Stimulated activated CD4-positive, alpha-beta T cell treated with anti-CD3 and anti-CD28 coated beads, Interleukin-2, amount 100 ng/mL, for 48 hours (primary cell): Measurements from ENCODE around the gene GALR2.
A peak's percentile ranks its signal among the peaks of the same experiment; 100 is the strongest.

Experiments used
- DNase-seq, 2 donors: peaks; one replicate each; pipeline ENCODE4 v3.0.0-alpha.2; 2020

GALR2 gene

DNA sequence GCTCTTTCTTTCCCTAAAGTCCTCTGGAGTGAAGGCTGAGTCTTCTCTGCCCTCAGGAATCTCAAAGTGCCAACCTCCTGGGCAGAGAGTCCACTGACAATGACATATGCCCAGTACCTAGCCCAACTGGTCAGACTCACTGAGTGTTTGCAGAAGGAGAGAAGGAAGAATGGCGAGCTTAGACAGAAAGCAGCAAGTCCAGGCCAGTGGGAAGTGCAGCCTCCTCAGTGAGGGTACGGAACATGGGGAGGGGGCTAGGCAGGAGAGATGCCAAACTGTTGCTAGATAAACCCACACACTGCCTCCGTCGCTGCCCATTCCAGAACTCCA lies 28.3 kb downstream of the GALR2 start:
- DNase-seq: no peak

DNA sequence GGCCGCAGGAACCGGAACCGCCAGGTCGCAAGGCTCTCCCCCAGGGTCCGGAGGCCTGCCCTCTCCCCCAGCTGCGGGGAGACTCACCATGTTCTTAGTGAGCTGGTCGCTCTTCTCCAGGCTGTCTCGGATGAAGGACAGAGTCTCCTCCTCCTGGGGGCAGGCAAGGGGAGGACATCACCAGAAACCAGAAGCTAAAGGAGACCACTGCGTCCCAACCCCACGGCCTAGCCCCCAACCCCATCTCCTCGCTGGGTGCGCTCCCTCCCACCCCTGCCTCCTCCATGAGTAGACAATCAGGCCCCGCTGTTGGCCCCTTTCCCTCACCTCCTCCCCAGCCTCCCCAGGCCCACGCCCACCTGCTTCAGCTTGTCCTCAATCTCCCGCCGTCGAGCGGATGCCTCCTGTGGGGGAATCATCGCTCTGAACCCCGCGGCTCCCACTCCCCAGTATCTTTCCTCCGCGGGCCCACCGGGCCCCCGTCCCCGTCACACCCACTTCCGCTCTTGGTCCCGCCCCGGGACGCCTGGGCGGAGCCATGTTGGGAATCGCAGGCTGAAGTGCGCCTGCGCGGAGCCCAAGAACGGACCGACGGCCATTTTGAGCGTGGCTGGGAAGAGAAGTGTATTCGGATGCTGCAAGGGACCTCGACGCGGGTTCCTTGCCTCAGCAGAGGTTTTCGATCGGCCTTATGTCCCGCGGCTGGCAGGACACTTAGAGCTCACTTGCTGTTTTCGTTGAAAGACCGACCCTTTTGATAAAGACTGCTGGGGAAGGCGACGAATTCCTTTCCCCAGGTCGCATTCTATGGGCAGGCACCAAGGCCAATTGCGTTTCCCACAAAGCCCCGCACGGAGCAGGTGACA lies 28.9 kb downstream of the GALR2 start, which contains the start of gene EXOC7:
Gene EXOC7 (minus strand): TSS at position 514 of the 866 bp plus-strand sequence. CDS start 95 bp downstream, at position 419.
- peak; percentile 90 to 92 for DNase-seq

DNA sequence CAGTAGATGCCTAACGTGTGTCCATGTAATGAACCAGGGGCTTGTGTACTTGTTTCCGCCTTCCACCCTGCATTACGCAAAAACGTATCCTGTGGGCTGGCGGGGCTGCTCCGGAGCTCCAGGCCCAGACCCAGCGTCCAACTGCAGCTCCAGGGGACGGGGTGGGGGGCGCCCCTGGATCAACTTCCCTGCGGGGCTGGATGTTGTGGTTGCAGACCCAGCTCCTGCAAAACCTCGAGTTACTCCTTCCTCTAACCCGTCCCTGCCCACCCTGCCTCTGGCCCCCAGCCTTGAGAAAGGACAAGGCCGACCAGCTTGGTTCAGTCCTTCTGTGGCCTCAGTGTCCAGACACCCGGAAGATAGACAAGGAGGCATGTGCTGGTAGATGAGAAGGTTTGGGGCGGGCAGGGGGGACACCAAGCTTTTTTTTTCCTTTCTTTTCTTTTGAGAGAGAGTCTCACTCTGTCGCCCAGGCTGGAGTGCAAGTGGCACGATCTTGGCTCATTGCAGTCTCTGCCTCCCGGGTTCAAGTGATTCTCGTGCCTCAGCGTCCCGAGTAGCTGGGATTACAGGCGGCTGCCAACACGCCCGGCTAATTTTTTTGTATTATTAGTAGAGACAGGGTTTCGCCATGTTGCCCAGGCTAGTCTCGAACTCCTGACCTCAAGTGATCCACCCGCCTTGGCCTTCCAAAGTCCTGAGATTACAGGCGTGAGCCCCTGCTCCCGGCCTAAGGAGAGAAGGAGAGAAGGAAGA lies 29.7 kb downstream of the GALR2 start:
- DNase-seq: no peak

DNA sequence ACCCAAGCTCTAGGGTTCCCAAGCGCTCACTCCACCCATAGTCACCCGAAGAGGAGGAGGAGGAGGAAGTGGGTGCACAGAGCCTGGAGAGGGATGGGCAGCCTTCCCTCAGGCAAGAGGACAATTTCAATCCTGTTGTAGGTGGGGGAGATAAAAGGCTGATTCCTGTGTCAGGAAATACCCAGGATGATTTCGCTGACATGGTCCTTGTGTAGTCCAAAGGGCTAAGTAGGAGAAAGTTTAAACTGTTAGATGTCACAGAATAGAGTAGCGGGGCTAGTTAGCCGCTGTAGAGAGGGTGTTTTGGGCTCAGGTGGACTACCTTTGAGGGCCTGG lies 30.3 kb downstream of the GALR2 start:
- no peak for DNase-seq

DNA sequence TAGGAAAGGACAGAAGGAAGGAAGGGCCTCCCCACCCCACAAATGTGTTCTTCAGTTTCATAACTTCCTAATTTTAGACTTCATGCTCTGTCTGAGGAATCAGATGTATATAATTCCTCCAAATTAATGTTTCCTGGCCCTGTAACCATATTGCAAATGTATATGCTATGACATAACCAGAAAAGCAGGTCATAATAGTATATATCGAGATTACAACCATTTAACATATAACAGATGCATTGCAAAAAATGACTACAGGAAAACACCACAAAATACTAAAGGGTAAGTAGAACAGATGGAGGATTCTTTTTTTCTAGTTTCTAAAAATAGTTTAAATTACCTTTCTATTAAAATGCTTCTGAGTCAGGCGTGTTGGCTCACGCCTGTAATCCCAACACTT lies 32.1 kb downstream of the GALR2 start:
- no peak for DNase-seq

DNA sequence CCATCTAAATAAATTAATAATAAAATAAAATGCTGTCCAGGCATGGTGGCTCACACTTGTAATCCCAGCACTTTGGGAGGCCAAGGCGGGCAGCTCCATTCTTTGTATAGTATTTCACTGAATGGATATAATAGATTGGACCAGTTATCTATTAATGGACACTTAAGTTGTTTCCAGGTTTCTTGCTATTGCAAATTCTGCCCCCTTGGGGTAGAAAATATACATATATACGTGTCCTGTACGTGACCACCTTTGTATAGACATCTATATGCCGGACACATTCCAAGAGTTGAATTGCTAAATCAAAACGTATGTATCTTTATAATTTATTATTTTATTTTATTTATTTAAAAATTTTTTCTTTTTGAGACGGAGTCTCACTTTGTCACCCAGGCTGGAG lies 32.9 kb downstream of the GALR2 start:
- no peak for DNase-seq

DNA sequence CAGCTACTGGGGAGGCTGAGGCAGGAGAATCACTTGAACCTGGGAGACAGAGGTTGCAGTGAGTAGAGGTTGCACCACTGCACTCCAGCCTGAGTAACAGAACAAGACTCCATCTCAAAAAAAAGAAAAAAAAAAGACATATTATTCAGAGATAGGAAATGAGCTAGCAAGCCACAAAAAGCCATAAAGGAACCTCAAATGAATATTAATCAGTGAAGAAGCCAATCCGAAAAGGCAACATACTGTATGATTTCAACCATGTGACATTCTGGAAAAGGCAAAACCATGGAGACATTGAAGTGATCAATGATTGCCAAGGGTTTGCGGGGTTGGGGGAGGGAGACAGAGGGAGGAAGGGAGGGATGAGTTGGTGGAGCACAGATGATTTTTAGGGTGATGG lies 37.4 kb downstream of the GALR2 start:
- no peak for DNase-seq

DNA sequence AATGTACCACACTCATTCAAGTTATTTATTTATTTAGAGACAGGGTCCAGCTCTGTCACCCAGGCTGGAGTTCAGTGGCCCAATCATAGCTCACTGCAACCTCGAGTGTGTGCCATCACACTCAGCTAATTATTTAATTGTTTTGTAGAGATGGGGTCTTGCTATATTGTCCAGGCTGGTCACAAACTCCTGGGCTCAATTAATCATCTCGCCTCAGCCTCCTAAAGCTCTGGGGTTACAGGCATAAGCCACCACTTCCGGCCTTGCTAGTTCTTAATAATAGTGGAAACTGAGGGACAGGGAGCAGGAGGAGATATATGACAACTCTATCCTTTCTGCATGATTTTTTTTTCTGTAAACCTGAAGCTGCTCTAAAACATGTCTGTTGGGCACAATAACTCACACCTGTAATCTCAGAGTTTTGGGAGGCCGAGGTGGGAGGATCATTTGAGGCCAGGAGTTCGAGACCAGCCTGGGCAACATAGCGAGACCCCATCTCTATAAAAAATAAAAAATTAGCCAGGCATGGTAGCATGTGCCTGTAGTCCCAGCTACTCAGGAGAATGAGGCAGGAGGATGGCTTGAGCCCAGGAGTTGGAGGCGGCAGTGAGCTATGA lies 40.7 kb downstream of the GALR2 start:
- no peak for DNase-seq

DNA sequence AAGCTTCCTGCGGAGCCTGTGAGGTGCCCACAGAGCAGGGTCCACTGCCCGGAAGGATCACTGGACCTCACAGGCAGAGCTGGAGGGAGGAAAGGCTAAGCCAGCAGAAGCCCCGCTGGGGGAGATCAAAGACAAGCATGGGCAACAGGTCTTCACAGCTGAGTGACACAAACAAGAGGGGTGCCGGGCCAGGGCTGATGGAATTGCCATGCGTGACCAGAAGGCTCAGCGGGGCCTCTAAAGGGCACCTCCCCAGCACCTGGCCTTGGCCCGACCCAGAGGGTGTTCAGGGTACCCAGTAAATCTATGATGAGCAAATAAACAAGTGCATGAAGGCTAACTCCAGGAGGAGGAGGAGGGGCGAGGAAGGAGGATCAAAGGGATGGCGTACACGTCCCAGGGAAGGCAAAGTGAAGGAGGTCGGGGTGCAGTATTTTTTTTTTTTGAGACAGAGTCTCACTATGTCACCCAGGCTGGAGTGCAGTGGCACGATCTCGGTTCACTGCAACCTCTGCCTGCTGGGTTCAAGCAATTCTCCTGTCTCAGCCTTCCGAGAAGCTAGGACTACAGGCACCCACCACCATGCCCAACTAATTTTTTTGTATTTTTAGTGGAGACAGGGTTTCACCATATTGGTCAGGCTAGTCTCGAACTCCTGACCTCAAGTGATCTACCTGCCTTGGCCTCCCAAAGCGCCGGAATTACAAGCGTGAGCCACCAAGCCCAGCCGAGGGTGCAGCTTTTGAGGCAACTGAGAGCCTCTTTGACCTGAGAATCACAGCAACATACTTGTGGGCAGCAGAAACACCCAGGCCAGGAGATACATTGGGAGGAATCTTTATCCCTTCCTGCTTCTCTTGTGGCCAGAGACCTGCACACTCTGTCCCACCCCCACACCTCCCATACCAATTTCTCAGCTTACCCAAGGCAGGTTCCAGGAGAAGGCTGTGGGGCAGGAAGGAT lies 45.1 kb downstream of the GALR2 start:
- DNase-seq: no peak

DNA sequence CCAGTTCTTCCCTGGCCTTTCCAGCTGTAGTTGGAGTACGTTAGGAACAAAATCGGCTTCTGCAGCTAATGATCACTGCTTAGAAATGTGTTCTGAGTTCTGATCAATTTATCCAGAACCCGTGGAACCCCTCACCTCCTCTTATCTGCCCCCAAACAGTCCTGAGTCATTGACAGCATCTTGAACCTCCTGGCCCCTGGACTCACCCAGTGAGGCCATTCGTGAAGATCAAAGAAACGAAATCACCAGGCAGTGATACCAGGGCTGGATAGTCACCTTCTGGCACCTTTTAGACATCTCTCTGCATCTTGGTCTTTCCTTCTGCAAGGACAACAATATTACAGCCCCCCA lies 46.1 kb downstream of the GALR2 start:
- DNase-seq: no peak

DNA sequence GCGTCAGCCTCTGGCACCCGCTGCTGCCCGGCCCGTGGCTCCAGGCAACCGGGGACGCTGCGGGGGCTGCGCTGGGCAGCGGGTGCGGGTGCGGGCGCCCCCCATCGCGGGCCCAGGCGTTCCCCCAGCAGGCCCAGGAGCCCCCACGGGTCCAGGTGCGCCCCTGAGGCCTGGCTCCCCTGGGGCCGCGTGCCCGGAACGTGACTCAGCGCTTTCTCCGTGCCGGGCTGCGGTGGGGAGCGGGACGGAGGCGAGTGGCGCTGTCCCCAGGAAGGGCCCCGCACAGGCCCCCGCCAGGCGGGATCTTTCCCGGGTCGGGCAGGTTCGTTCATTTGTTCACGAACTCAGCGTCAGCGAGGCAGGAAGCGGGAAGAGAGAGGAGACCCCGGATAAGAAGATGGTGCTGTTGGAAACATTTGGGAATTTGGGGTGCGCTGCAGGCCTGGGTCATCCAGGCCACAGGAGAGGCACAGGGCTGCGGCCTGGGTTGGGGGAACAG lies 47.4 kb downstream of the GALR2 start:
- DNase-seq: no peak

DNA sequence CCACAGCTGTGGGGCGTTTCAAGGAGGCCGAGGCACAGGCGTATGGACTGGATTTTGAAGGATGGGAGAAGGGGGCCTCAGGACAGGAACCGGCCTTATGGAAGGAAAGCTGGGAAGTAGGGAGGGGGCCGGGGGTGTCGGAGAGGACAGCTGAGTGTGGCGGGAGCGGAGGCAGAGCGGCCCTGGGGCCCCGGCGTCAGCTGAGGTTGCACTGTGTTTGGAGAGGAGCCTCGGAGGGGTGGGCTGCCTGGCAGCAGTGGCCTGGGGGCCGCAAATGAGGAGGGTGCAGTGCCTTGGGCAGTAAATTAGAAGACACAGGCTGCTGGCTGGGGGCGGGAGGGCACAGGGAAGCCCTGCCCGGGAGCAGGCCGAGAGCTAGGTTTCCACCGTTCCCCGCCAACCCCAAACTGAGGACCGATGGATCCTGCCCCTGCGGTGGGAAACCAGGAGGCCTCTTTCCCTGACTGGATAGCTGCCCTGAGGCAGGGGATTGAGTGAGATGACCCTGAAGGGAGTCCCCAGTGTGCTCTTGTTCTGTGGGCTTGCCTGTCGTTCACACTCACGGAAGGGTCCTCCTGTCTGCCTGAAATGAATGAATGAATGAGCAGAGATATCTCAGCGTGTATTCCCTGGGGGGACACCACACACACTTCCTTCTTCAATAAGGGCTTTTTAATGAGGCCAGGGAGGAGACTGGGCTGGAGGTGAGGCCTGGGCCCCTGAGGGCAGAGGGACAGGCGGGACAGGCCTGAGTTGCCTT lies 48.0 kb downstream of the GALR2 start:
- DNase-seq: no peak

DNA sequence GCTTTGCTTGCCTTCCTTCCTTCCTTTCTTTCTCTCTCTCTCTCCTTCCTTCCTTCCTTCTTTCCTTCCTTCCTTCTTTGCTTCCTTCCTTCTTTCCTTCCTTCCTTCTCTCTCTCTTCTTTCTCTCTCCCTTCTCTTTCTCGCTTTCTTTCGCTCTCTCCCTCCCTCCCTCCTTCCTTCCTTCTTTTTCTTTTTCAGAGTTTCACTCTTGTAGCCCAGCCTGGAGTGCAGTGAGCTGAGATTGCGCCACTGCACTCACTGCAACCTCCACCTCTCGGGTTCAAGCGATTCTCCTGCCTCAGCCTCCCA lies 48.6 kb downstream of the GALR2 start:
- DNase-seq: no peak

DNA sequence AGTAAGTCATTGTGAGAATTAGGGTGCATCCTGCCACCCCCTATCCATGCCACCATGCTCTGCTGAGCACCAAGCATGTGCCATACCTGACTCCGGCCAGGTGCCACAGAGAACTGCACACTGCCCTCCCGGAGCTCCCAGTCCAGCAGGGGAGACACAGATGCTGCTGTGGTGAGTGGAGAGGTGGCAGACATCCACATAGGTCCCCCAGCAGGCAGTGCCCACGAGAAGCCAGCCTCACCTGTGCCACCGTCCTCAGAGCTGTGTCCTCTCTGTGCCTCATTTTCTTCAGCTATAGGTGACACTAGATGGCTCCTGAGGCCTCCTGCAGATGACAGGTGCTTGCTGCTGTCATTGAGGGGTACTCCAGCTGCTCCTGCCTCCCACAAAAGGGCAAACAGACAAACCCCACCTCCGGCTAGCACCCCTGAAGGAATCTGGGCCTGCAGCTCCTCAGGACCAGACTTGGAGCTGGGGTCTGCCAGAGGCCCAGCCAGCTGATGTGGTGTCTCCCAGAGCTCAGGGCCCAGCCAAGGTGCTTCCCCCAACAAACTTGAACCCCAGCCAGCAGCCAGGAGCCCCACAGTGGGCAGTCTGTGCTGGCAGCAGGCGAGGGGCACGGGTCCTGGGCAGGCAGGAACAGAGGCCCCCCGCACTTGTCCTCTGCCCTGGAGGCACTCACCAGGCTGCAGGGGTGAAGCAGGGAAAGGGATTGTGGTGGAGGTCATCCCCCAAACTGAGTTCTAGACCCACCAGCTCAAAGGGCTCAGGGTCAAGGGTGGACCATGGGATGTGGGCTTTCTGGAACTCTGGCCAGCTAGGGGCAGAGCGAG lies 49.4 kb downstream of the GALR2 start:
- DNase-seq: no peak

DNA sequence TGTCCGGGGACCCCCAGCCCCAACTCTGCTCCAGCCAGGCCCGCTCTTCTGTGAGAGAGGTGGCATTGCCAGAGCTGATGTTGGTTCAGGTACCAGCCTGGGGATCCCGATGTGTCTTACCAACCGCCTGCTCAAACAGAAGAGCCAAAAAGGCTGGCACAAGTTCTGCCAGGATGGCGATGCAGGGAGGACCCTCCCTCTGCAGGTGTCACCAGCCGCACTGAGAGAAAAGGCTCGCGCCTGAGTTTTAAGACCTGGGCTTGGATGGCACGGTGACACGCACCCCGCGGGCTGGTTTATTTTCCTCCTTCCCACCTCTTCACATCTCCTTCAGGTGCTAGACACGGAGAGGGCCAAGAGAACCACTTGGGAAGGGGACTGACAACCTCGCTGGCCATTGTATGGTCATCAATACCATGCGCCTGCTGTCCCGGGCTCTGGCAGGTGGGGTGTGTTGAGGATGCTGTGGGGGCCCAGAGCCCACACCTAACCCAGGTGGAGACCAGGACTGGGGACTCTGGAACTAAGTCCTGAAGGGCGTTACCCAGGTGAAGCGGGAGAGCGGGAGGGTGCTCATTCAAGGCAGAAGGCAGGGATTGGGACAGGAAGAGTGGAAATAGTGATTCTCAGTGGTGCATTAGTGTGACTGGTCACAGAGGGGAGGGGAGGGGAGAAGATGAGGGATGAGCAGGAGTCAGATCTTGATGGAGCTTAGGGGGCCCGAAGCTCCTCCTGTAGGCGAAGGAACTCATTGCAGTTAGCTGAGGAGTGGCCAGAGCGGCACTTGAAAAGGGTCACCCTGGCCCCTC lies 50.2 kb downstream of the GALR2 start:
- no peak for DNase-seq

DNA sequence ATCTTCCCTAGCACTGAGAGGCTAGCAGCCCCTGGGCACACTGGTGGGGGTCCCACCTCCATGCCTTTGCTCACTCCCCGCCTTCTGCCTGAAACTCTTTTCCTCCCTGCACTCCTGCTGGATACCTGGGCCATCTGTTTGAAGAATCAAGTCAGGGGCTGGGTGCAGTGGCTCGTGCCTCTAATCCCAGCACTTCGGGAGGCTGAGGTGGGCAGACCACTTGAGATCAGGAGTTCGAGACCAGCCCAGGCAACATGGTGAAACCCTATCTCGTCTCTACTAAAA lies 50.8 kb downstream of the GALR2 start:
- no peak for DNase-seq

DNA sequence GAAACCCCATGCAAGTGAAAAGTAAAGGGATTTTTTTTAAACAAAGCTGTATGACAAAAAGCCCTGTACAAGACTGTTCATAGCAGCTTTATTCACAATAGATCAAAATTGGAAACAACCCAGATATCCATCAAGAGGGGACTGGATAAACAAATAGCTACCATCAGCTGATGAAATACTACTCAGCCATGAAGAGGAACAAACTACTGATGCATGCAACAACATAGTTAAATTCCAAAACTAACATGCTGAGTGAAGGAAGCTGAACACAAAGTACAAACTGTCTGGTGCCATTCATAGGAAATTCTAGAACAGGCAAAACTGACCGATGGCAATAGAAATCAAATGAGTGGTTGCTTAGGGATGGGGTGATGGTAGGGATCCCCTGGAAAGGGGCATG lies 51.3 kb downstream of the GALR2 start:
- no peak for DNase-seq
